ENCODE data around the gene CRYBA4. TPM values are rescaled to one million over a fixed set of nuclear protein-coding genes. Genes with fewer than 3 reads are reported as not detected.

Gene CRYBA4
- total and polyA plus RNA-seq, 10 of the 15 experiments (the other 5 are each of a cell fraction or from before 2014, with no cell fraction given) = 0.12 to 0.17 TPM; not detected in 8

- no peaks in the 10 kb centered on the region for H3K79me2 ChIP-seq (ENCODE audit: control insufficient read depth, insufficient read depth, low read length)
- no peak for ATAC-seq
- CTCF ChIA-PET = interaction anchor here (1.7 kb wide), 1 partner anchor 13 kb away, joined by 8 read pairs; no protein-coding TSS in a partner anchor
Observed at GRCh38 chr22:26608129-26608528, 13.6 kb upstream of the CRYBA4 start.

More at GRCh38 chr22:26608129-26608528, 13.6 kb upstream of the CRYBA4 start:
- FAIRE-seq = no peak
- H4K20me1 ChIP-seq (ENCODE audit: control insufficient read depth, insufficient read depth) = no peaks in the 10 kb centered on the region
- H3K9ac ChIP-seq (ENCODE audit: control insufficient read depth, insufficient read depth, low read length) = no peak overlapping the region
- SMC1A ChIA-PET (ENCODE audit: uncharacterized antibody, unreplicated experiment) = interaction anchor here (0.6 kb wide), 2 partner anchors 27 to 1010 kb away, joined by 3 to 4 read pairs; no protein-coding TSS in a partner anchor
- no peak overlapping the region for H2AFZ ChIP-seq (ENCODE audit: control insufficient read depth, low read depth, low read length)
- H3K27me3 ChIP-seq (replicated peaks in 1 of 2; ENCODE audit: control insufficient read depth in 2 of 2, insufficient read depth in 2 of 2, low read length in 1 of 2) = no peaks in the 10 kb centered on the region
- H3K4me3 ChIP-seq = no peak overlapping the region
- RAD21 ChIA-PET (ENCODE audit: unreplicated experiment) = interaction anchor here (0.9 kb wide), 1 partner anchor 16 kb away, joined by 4 read pairs; no protein-coding TSS in a partner anchor
- BruUV-seq (replicated peaks) = no TSS peak
- POLR2A ChIA-PET = interaction anchor here (5.7 kb wide), 1 partner anchor 15 kb away, joined by 62 read pairs; the partner anchor contains the start of gene TPST2
- DNase-seq (ENCODE audit: low read depth, low spot score) = no peak
- peaks cover 20% of the 10 kb centered on the region for H3K4me1 ChIP-seq (ENCODE audit: control insufficient read depth, insufficient read depth, low read length)
- in situ Hi-C loops (cut with MboI) = no loop called here
- H3K4me2 ChIP-seq (ENCODE audit: control insufficient read depth, insufficient read depth) = no peak overlapping the region
- H3K27ac ChIP-seq (ENCODE audit: control insufficient read depth, insufficient read depth) = no peak overlapping the region
- H3K9me3 ChIP-seq (replicated peaks; ENCODE audit: control insufficient read depth, insufficient read depth, low read length) = no peaks in the 10 kb centered on the region
- H3K36me3 ChIP-seq (ENCODE audit: control insufficient read depth in 2 of 2, insufficient read depth in 2 of 2, low read length in 1 of 2) = no peaks in the 10 kb centered on the region
- WGBS (ENCODE audit: insufficient coverage, insufficient replicate concordance, low lambda C conversion rate, missing lambda C conversion rate) = 72% methylated on average over 2 of the region's 2 CpGs
- intact Hi-C loops (cut with micrococcal nuclease; ENCODE audit: unreplicated experiment) = no loop called here
- TF ChIP-seq BMI1 (IDR thresholded peaks at IDR 0.05; ENCODE audit: borderline replicate concordance) (no peak), MYB (IDR thresholded peaks at IDR 0.05; ENCODE audit: borderline replicate concordance, low read depth, low read length) (no peak), CEBPB (IDR thresholded peaks at IDR 0.05; ENCODE audit: borderline replicate concordance in 1 of 2, low read depth in 2 of 2, low read length in 2 of 2) (no peak), SMAD5 (IDR thresholded peaks at IDR 0.05; ENCODE audit: low read depth) (no peak), RBBP5 (conservative IDR thresholded peaks at IDR 0.05) (no peak), ETV6 (conservative IDR thresholded peaks at IDR 0.05 in 1 of 2, IDR thresholded peaks at IDR 0.05 in 1 of 2; ENCODE audit: borderline replicate concordance in 1 of 2, low read depth in 1 of 2) (no peak), RFX5 (IDR thresholded peaks at IDR 0.05; ENCODE audit: low read depth, low read length) (no peak), REST (IDR thresholded peaks at IDR 0.05; ENCODE audit: low read depth, low read length) (no peak), POLR2A (IDR thresholded peaks at IDR 0.05; ENCODE audit: low read depth, low read length) (no peak), RAD51 (IDR thresholded peaks at IDR 0.05) (no peak), GABPA (IDR thresholded peaks at IDR 0.05; ENCODE audit: low read depth) (no peak), BACH1 (IDR thresholded peaks at IDR 0.05; ENCODE audit: borderline replicate concordance) (no peak), IKZF2 (IDR thresholded peaks at IDR 0.05) (no peak), NFYB (IDR thresholded peaks at IDR 0.05; ENCODE audit: insufficient read depth, low read depth, low read length) (no peak), BHLHE40 (IDR thresholded peaks at IDR 0.05; ENCODE audit: borderline replicate concordance in 1 of 2, low read depth in 2 of 2, low read length in 1 of 2) (no peak)
